SK-N-SH (cell line): ENCODE data around the gene FOXRED1. TPM values are rescaled to one million over a fixed set of nuclear protein-coding genes. Genes with fewer than 3 reads are reported as not detected.

Experiments
- CTCF ChIA-PET: fragments of 300-600, 350-600 bp; formaldehyde crosslinking; extraction: SDS; loops from one replicate; lab custom pipeline; 2021; lab: Yijun Ruan, JAX
- POLR2A ChIA-PET: fragments of 350-600 bp; sonication (Branson Sonifier 250); formaldehyde crosslinking; extraction: SDS; loops from one replicate; lab custom pipeline; 2020; ENCODE audit warnings: antibody characterized with exemption, inconsistent platforms; lab: Yijun Ruan, JAX
- DNase-seq: peaks from one replicate; pipeline ENCODE4 v3.0.0; 2012
- H2AFZ ChIP-seq: fragments of 200-600 bp; sonication (generic); 2 replicates; pipeline ENCODE4 v1.8.1; 2016; ENCODE audit warnings: antibody characterized with exemption, mild to moderate bottlenecking, low read depth
- H3F3A ChIP-seq: fragments of 200-600 bp; sonication (generic); replicated peaks from 2 replicates; pipeline ENCODE3; 2016; ENCODE audit warnings: antibody characterized with exemption, mild to moderate bottlenecking; ENCODE audit not compliant: insufficient read depth
- H3K27ac ChIP-seq, 2 experiments: fragments of 200-500 bp in 1 of 2; fragments of 200-600 bp in 1 of 2; sonication (Bioruptor generic) in 1 of 2; sonication (generic), shearing (Covaris generic) in 1 of 2; 2 replicates each; pipeline versions ENCODE4 v1.5.1 to v1.6.1; 2014 to 2016; ENCODE audit warnings: low read depth in 2 of 2, inconsistent platforms in 1 of 2, low read length in 1 of 2, mild to moderate bottlenecking in 1 of 2, mixed read lengths in 1 of 2
- H3K27me3 ChIP-seq: fragments of 200-600 bp; sonication (generic), shearing (Covaris generic); 2 replicates; pipeline ENCODE4 v1.6.1; 2016; ENCODE audit warnings: mixed run types; ENCODE audit not compliant: insufficient read depth
- H3K36me3 ChIP-seq, 2 experiments: fragments of 200-500 bp in 1 of 2; fragments of 200-600 bp in 1 of 2; sonication (Bioruptor generic) in 1 of 2; sonication (generic) in 1 of 2; replicated peaks in 1 of 2; 2 replicates each; pipeline versions ENCODE3 to v1.5.1; 2014 to 2016; ENCODE audit warnings: low read length in 1 of 2, mild to moderate bottlenecking in 1 of 2; ENCODE audit not compliant: insufficient read depth in 2 of 2, control insufficient read depth in 1 of 2
- H3K4me1 ChIP-seq, 2 experiments: fragments of 200-500 bp in 1 of 2; fragments of 200-600 bp in 1 of 2; sonication (Bioruptor generic) in 1 of 2; sonication (generic), shearing (Covaris generic) in 1 of 2; 2 replicates each; pipeline versions ENCODE4 v1.5.1 to v1.6.1; 2014 to 2016; ENCODE audit warnings: low read depth in 1 of 2, low read length in 1 of 2, mixed run types in 1 of 2; ENCODE audit not compliant: insufficient read depth in 2 of 2, control insufficient read depth in 1 of 2
- H3K4me2 ChIP-seq: fragments of 200-600 bp; sonication (generic), shearing (Covaris generic); 2 replicates; pipeline ENCODE4 v1.6.1; 2017; ENCODE audit warnings: mixed run types
- H3K4me3 ChIP-seq, 2 experiments: fragments of 200-500 bp in 1 of 2; fragments of 200-600 bp in 1 of 2; sonication (Bioruptor generic) in 1 of 2; sonication (generic), shearing (Covaris generic) in 1 of 2; 2 replicates each; pipeline versions ENCODE4 v1.5.1 to v1.8.1; 2014 to 2016; ENCODE audit warnings: low read depth in 2 of 2, inconsistent platforms in 1 of 2, low read length in 1 of 2, mild to moderate bottlenecking in 1 of 2, mixed read lengths in 1 of 2, moderate library complexity in 1 of 2
- H3K79me2 ChIP-seq: fragments of 200-600 bp; sonication (generic); 2 replicates; pipeline ENCODE4 v1.8.1; 2017; ENCODE audit warnings: mild to moderate bottlenecking; ENCODE audit not compliant: insufficient read depth
- H3K9ac ChIP-seq: fragments of 200-600 bp; sonication (generic); 2 replicates; pipeline ENCODE4 v1.6.1; 2017; ENCODE audit warnings: mixed run types
- H3K9me2 ChIP-seq: fragments of 200-600 bp; sonication (generic); 2 replicates; pipeline ENCODE4 v1.6.1; 2017; ENCODE audit warnings: mixed run types
- H3K9me3 ChIP-seq: fragments of 200-600 bp; sonication (generic); 2 replicates; pipeline ENCODE4 v1.6.1; 2017; ENCODE audit warnings: mixed run types, mild to moderate bottlenecking, moderate library complexity
- H4K20me1 ChIP-seq: fragments of 200-600 bp; sonication (generic); 2 replicates; pipeline ENCODE4 v1.6.1; 2017; ENCODE audit warnings: mild to moderate bottlenecking, mixed run types; ENCODE audit not compliant: insufficient read depth
- EZH2phosphoT487 ChIP-seq: fragments of 200-600 bp; sonication (generic); IDR thresholded peaks from 2 replicates; pipeline ENCODE4 v1.6.1; 2017; ENCODE audit warnings: low read depth, mixed run types, mild to moderate bottlenecking, antibody characterized with exemption, moderate library complexity, borderline replicate concordance
- IRF3 ChIP-seq: fragments of 150-350 bp; IDR thresholded peaks from 2 replicates; pipeline ENCODE4 v1.6.1; 2016; ENCODE audit warnings: mild to moderate bottlenecking, low read depth, low read length
- MEF2A ChIP-seq: IDR thresholded peaks from 2 replicates; pipeline ENCODE4 v1.4.0; 2012; ENCODE audit warnings: low read depth, borderline replicate concordance
- NRF1 ChIP-seq: IDR thresholded peaks from 2 replicates; pipeline ENCODE4 v1.6.1; 2012; ENCODE audit warnings: low read depth, mild to moderate bottlenecking, low read length
- RAD21 ChIP-seq: IDR thresholded peaks from 2 replicates; pipeline ENCODE4 v1.6.1; 2012; ENCODE audit warnings: mild to moderate bottlenecking, low read length
- SIN3A ChIP-seq: IDR thresholded peaks from 2 replicates; pipeline ENCODE4 v1.6.1; 2012; ENCODE audit warnings: low read depth, mild to moderate bottlenecking, low read length, moderate library complexity, borderline replicate concordance
- TCF12 ChIP-seq: IDR thresholded peaks from 2 replicates; pipeline ENCODE4 v1.4.0; 2012
- TEAD4 ChIP-seq: IDR thresholded peaks from 2 replicates; pipeline ENCODE4 v1.4.0; 2012; ENCODE audit warnings: mild to moderate bottlenecking, borderline replicate concordance; ENCODE audit not compliant: insufficient read depth
- YY1 ChIP-seq: IDR thresholded peaks from 2 replicates; pipeline ENCODE4 v1.4.0; 2012; ENCODE audit warnings: low read depth, mild to moderate bottlenecking
- WGBS: methylation state at CpG from one replicate; pipeline ENCODE4 v1.1.6; 2017; ENCODE audit warnings: low lambda C conversion rate; 5-methylcytosine and 5-hydroxymethylcytosine counted together
- polyA plus RNA-seq, 3 experiments: library from polyadenylated mRNA; depleted of rRNA; stranded (reverse); fragments of >200 nt; gene quantifications; 2 replicates each; pipeline ENCODE4 v1.2.3, GENCODE V29; 2012
- small RNA-seq, 7 experiments: library from RNA; depleted of rRNA; stranded (forward); fragments of <200 nt; gene quantifications; one replicate each; pipeline ENCODE3, GENCODE V24; 2012
- TF ChIP-seq, protein P1 (sequence below): fragments of 200-600 bp; sonication (generic); IDR thresholded peaks from 2 replicates; pipeline ENCODE4 v1.6.1; 2017; ENCODE audit warnings: antibody characterized with exemption, mild to moderate bottlenecking, moderate library complexity
- TF ChIP-seq, protein P2 (sequence below): IDR thresholded peaks from 2 replicates; pipeline ENCODE4 v1.6.1; 2012; ENCODE audit warnings: mild to moderate bottlenecking, low read depth, low read length, moderate library complexity
- TF ChIP-seq, protein P3 (sequence below): IDR thresholded peaks from 2 replicates; pipeline ENCODE4 v1.4.0; 2012; ENCODE audit warnings: low read depth, borderline replicate concordance

FOXRED1 gene
- polyA plus RNA-seq, 1 of the 3 experiments (the other 2 are of a cell fraction), result 35.2 TPM

DNA sequence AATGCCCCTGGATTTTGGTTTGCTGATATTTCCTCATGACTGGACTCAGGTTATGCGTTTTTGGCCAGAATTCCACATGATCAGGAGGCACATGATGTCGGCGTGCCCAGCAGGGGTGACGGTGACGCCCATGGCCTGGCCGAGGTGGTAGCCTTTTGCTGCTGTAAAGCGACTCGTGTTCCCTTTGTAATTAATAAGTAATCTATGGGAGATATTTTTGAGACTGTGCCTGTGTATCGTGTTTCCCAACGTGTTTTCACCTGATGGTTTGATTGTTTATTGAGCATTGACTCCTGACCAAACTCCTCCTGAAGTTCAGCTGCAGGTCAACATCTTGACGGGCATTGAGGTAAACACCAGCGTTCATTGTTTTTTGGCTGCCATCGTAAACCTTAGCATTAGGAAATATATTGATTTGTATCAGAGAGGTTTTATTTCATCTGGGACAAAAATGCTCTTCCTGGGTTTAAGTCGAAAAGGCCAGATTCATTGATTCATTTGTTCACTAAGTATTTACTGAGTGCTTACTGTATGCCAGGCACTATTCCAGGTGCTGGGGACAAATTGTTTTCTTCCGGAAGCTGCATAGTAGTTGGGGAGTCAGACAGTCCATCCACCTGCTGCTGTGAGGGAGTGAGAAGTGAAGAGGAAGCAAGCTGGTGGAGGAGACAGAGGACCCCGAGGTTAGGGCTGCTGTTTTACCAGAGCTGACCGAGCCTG is 58.5 kb downstream of the FOXRED1 start:
- Histone ChIP-seq H3K4me1 (peaks cover 9 to 14% of the 10 kb centered on the region in 2 experiments; a peak in 2 of 4 replicates), H3K9me3 (no peaks in the 10 kb centered on the region), H3K36me3 (no peaks in the 10 kb centered on the region), H3K9me2 (no peaks in the 10 kb centered on the region), H2AFZ (no peak overlapping the region), H3K4me3 (no peak overlapping the region), H4K20me1 (no peaks in the 10 kb centered on the region), H3K27me3 (no peaks in the 10 kb centered on the region), H3K4me2 (no peak overlapping the region), H3F3A (peaks cover 6% of the 10 kb centered on the region), H3K27ac (no peak overlapping the region), H3K9ac (no peak overlapping the region), H3K79me2 (no peaks in the 10 kb centered on the region; the same call in 1 of the 2 replicates)
- 96% methylated on average over 16 of the region's 17 CpGs for WGBS
- CTCF ChIA-PET, result interaction anchor here (3.6 kb wide), 1 partner anchor 17 kb away, joined by 18 read pairs; no protein-coding TSS in a partner anchor
- no peak for TF ChIP-seq TCF12
- no peak for TF ChIP-seq IRF3
- no peak for TF ChIP-seq RAD21
- TF ChIP-seq, protein P1, sequence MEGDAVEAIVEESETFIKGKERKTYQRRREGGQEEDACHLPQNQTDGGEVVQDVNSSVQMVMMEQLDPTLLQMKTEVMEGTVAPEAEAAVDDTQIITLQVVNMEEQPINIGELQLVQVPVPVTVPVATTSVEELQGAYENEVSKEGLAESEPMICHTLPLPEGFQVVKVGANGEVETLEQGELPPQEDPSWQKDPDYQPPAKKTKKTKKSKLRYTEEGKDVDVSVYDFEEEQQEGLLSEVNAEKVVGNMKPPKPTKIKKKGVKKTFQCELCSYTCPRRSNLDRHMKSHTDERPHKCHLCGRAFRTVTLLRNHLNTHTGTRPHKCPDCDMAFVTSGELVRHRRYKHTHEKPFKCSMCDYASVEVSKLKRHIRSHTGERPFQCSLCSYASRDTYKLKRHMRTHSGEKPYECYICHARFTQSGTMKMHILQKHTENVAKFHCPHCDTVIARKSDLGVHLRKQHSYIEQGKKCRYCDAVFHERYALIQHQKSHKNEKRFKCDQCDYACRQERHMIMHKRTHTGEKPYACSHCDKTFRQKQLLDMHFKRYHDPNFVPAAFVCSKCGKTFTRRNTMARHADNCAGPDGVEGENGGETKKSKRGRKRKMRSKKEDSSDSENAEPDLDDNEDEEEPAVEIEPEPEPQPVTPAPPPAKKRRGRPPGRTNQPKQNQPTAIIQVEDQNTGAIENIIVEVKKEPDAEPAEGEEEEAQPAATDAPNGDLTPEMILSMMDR, result no peak
- TF ChIP-seq, protein P2, sequence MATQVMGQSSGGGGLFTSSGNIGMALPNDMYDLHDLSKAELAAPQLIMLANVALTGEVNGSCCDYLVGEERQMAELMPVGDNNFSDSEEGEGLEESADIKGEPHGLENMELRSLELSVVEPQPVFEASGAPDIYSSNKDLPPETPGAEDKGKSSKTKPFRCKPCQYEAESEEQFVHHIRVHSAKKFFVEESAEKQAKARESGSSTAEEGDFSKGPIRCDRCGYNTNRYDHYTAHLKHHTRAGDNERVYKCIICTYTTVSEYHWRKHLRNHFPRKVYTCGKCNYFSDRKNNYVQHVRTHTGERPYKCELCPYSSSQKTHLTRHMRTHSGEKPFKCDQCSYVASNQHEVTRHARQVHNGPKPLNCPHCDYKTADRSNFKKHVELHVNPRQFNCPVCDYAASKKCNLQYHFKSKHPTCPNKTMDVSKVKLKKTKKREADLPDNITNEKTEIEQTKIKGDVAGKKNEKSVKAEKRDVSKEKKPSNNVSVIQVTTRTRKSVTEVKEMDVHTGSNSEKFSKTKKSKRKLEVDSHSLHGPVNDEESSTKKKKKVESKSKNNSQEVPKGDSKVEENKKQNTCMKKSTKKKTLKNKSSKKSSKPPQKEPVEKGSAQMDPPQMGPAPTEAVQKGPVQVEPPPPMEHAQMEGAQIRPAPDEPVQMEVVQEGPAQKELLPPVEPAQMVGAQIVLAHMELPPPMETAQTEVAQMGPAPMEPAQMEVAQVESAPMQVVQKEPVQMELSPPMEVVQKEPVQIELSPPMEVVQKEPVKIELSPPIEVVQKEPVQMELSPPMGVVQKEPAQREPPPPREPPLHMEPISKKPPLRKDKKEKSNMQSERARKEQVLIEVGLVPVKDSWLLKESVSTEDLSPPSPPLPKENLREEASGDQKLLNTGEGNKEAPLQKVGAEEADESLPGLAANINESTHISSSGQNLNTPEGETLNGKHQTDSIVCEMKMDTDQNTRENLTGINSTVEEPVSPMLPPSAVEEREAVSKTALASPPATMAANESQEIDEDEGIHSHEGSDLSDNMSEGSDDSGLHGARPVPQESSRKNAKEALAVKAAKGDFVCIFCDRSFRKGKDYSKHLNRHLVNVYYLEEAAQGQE, result no peak
- TF ChIP-seq MEF2A, result no peak
- TF ChIP-seq NRF1, result no peak
- TF ChIP-seq EZH2phosphoT487, result no peak
- TF ChIP-seq SIN3A, result no peak
- TF ChIP-seq YY1, result no peak
- TF ChIP-seq TEAD4, result no peak
- TF ChIP-seq, protein P3, sequence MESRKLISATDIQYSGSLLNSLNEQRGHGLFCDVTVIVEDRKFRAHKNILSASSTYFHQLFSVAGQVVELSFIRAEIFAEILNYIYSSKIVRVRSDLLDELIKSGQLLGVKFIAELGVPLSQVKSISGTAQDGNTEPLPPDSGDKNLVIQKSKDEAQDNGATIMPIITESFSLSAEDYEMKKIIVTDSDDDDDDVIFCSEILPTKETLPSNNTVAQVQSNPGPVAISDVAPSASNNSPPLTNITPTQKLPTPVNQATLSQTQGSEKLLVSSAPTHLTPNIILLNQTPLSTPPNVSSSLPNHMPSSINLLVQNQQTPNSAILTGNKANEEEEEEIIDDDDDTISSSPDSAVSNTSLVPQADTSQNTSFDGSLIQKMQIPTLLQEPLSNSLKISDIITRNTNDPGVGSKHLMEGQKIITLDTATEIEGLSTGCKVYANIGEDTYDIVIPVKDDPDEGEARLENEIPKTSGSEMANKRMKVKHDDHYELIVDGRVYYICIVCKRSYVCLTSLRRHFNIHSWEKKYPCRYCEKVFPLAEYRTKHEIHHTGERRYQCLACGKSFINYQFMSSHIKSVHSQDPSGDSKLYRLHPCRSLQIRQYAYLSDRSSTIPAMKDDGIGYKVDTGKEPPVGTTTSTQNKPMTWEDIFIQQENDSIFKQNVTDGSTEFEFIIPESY, result no peak
- POLR2A ChIA-PET, result no interaction called here
- DNase-seq, result no peak

Small RNA genes lying within 50 kb of the gene (small RNA-seq; reads per million reads assigned to genes)
- gene RN7SL351P, result 0 reads per million in 7 experiments

Other genes starting within 250 kb of the FOXRED1 start
- gene CDON, start 206.3 kb upstream of the FOXRED1 start, polyA plus RNA-seq (2012; rRNA removed), result 3.7 and 4.2 TPM in 2 replicates
- 18.0 and 24.0 TPM in 2 replicates for gene RPUSD4, start 57.5 kb upstream of the FOXRED1 start, polyA plus RNA-seq (2012; rRNA removed)
- gene FAM118B, start 57.4 kb upstream of the FOXRED1 start, polyA plus RNA-seq (2012; rRNA removed), result 19.5 and 27.8 TPM in 2 replicates
- gene SRPRA, start 259 bp upstream of the FOXRED1 start, polyA plus RNA-seq (2012; rRNA removed), result 129 and 158 TPM in 2 replicates
- gene TIRAP, start 13.9 kb downstream of the FOXRED1 start, polyA plus RNA-seq (2012; rRNA removed), result 5.5 and 6.2 TPM in 2 replicates
- gene DCPS, start 34.9 kb downstream of the FOXRED1 start, polyA plus RNA-seq (2012; rRNA removed), result 35.5 and 48.1 TPM in 2 replicates
- gene ST3GAL4, start 86.5 kb downstream of the FOXRED1 start, polyA plus RNA-seq (2012; rRNA removed), result 27.1 and 32.0 TPM in 2 replicates